GM19351 (cell line): ENCODE measurements around the gene EBP.

Experiments
- ATAC-seq: cut with Tn5 transposase; IDR thresholded peaks from one replicate; pipeline ENCODE4 v1.9.1; 2021; ENCODE audit warnings: mild to moderate bottlenecking, moderate library complexity; ENCODE audit not compliant: unreplicated experiment

Gene EBP

GRCh38 chrX:48574270-48575266, 53.0 kb downstream of the EBP start, which contains the start of gene RBM3:
Gene RBM3, plus strand, starts transcription at chrX:48574484. Its CDS starts 697 bp downstream, at chrX:48575181.
- ATAC-seq, result peak; percentile 84

- ATAC-seq, result no peak
Measured at GRCh38 chrX:48575642-48576041, 54.0 kb downstream of the EBP start.

- no peak for ATAC-seq
Measured at GRCh38 chrX:48576108-48576507, 54.5 kb downstream of the EBP start.
